ENCODE data around the gene CC2D1B.

DNA sequence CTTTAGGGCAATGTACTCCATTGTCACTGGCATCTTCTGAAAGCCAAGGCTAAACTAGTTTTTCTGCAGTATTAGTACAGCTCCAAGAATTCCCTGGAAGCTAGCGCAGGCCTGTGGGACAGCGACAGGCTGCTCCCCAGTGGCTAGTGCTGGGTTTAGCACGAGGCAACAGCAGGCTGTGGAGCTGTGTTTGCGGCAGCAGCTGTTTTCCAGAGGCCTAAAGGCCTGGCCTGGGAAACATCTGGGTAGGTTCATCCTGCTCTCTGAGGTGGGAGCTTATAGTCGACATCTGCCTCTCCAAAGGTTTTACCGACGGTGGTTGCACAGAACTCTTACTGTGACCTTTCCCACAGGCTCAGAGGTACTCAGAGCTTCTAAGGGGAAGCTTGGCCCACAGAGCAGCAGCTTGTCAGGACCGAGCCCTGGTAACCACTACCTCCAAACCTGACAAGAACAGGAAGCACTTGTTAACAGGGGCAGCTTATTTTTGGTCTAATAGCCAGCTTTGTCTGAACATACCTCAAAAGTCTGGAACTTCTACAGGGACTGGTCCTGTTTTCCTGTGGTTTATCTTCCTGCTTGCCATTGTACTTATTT, 17.2 kb downstream of the CC2D1B start:
- TF ChIP-seq CTCF (IDR thresholded peaks at IDR 0.05; ENCODE audit: low read depth, low read length): 0 out of 2 replicates have a peak, but pooled peaks have one; percentile 5
- TF ChIP-seq EZH2phosphoT487 (IDR thresholded peaks at IDR 0.05; ENCODE audit: low read depth): no peak

Measured in OCI-LY3 (cell line).